Type B pancreatic cell (in vitro differentiated cells): Measurements from ENCODE around the gene GDAP2. TPM values are rescaled to one million over a fixed set of nuclear protein-coding genes. Genes with fewer than 3 reads are reported as not detected.

Experiments used
- DNase-seq: peaks from one replicate; pipeline ENCODE4 v3.0.0; 2021; ENCODE audit warnings: mixed read lengths; ENCODE audit not compliant: unreplicated experiment; ENCODE audit errors: extremely low spot score
- H3K27ac Mint-ChIP-seq: 2 replicates; pipeline ENCODE4 v1.8.0; 2021; ENCODE audit warnings: mild to moderate bottlenecking, mixed read lengths
- H3K27me3 Mint-ChIP-seq: 2 replicates; pipeline ENCODE4 v1.8.0; 2021; ENCODE audit warnings: mixed read lengths
- H3K36me3 Mint-ChIP-seq: 2 replicates; pipeline ENCODE4 v1.8.0; 2021; ENCODE audit warnings: mixed read lengths
- H3K4me1 Mint-ChIP-seq: one replicate; pipeline ENCODE4 v1.8.0; 2021; ENCODE audit warnings: mixed read lengths; ENCODE audit not compliant: unreplicated experiment
- H3K4me3 Mint-ChIP-seq: 2 replicates; pipeline ENCODE4 v1.8.0; 2021; ENCODE audit warnings: mild to moderate bottlenecking, mixed read lengths
- H3K9me3 Mint-ChIP-seq: 2 replicates; pipeline ENCODE4 v1.8.0; 2021; ENCODE audit warnings: mixed read lengths
- CTCF ChIP-seq: fragments of 200-600 bp; sonication (generic); conservative IDR thresholded peaks from 2 replicates; pipeline ENCODE4 v1.5.0; 2021; ENCODE audit warnings: antibody characterized with exemption, mild to moderate bottlenecking
- total RNA-seq: library from RNA; stranded (reverse); gene quantifications from 2 replicates; pipeline ENCODE4 v1.2.1, GENCODE V29; 2021; ENCODE audit warnings: low replicate concordance

GDAP2 gene
- total RNA-seq, 1 donor from 2014 or later: 20.4 TPM

GRCh38 chr1:117921991-117922390 lies 7.4 kb downstream of the GDAP2 start:
- Mint-ChIP-seq H3K27ac (no peak overlapping the region), H3K36me3 (peaks cover 23% of the 10 kb centered on the region), H3K4me1 (no peaks in the 10 kb centered on the region)

GRCh38 chr1:117919376-117919775 lies 10.0 kb downstream of the GDAP2 start:
- TF ChIP-seq CTCF: no peak
- Mint-ChIP-seq H3K27ac (no peak overlapping the region), H3K4me1 (no peaks in the 10 kb centered on the region), H3K4me3 (no peak overlapping the region), H3K9me3 (no peaks in the 10 kb centered on the region), H3K36me3 (peaks cover 36% of the 10 kb centered on the region), H3K27me3 (no peaks in the 10 kb centered on the region)
- DNase-seq: no peak

More at GRCh38 chr1:117921991-117922390, 7.4 kb downstream of the GDAP2 start:
- H3K9me3 Mint-ChIP-seq: no peaks in the 10 kb centered on the region
- no peak overlapping the region for H3K4me3 Mint-ChIP-seq
- no peak for TF ChIP-seq CTCF
- DNase-seq: no peak
- no peaks in the 10 kb centered on the region for H3K27me3 Mint-ChIP-seq

GRCh38 chr1:117911051-117911450 lies 18.4 kb downstream of the GDAP2 start:
- Mint-ChIP-seq H3K27me3 (no peaks in the 10 kb centered on the region), H3K9me3 (no peaks in the 10 kb centered on the region), H3K36me3 (peaks cover 21% of the 10 kb centered on the region), H3K4me1 (no peaks in the 10 kb centered on the region), H3K4me3 (no peak overlapping the region), H3K27ac (no peak overlapping the region)
- no peak for TF ChIP-seq CTCF
- no peak for DNase-seq

- no peak for DNase-seq
- no peak overlapping the region for H3K4me3 Mint-ChIP-seq
- H3K9me3 Mint-ChIP-seq: no peaks in the 10 kb centered on the region
- no peak for TF ChIP-seq CTCF
- no peaks in the 10 kb centered on the region for H3K4me1 Mint-ChIP-seq
- H3K36me3 Mint-ChIP-seq: peaks cover 36% of the 10 kb centered on the region
- no peak overlapping the region for H3K27ac Mint-ChIP-seq
- H3K27me3 Mint-ChIP-seq: no peaks in the 10 kb centered on the region
These were observed 24.4 kb downstream of the GDAP2 start for GRCh38 chr1:117905019-117905418.

- no peaks in the 10 kb centered on the region for H3K9me3 Mint-ChIP-seq
These were observed 24.9 kb downstream of the GDAP2 start for GRCh38 chr1:117904485-117904884.

More at GRCh38 chr1:117904485-117904884, 24.9 kb downstream of the GDAP2 start:
- no peak for DNase-seq
- H3K4me3 Mint-ChIP-seq: no peak overlapping the region
- H3K4me1 Mint-ChIP-seq: no peaks in the 10 kb centered on the region
- H3K36me3 Mint-ChIP-seq: peaks cover 36% of the 10 kb centered on the region
- no peak for TF ChIP-seq CTCF
- no peak overlapping the region for H3K27ac Mint-ChIP-seq
- no peaks in the 10 kb centered on the region for H3K27me3 Mint-ChIP-seq
